Stimulated activated CD8-positive, alpha-beta memory T cell treated with anti-CD3 and anti-CD28 coated beads, Interleukin-4, amount 100 ng/mL, for 24 hours (primary cell): ENCODE results near the gene EBF3.

Experiments used
- DNase-seq: peaks from one replicate; pipeline ENCODE4 v3.0.0-alpha.2; 2020; ENCODE audit warnings: low read depth

Gene EBF3

DNA sequence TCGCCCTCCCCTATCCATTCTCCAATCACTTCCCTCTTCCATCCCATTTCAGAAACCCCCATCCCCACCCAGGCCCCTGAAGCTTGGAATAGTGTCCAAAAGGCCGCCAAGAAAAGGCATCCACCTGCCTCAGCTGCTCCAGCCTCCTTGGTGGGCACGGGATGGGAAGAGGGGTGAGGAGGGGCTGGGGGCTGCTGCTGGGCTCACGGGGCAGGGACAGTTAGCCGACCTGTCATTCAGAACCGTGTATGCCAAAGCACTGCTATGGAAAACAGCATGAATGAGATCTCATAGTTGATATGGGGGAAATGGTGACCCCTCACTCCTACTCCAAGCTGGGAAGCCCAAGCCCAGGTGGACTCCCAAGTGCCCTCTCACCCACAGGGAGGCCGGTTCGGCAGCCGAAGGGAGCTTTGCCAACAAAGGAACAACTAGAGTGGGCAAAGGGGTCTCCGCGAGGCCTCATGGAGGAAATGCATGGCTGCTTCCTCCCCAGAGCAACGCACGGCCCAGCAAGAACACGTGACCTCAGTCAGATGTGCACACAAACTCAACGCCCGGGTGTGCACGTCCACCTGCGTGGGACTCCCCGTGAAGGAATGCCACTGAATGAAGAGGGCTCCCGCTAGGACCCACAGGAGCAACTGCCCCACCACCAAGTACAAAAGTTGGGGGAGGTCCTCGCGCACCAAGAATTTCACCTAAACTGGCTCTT is 52.5 kb downstream of the EBF3 start:
- DNase-seq, result no peak

- DNase-seq, result no peak
Measured at GRCh38 chr10:129910861-129911260, 53.2 kb downstream of the EBF3 start.

DNA sequence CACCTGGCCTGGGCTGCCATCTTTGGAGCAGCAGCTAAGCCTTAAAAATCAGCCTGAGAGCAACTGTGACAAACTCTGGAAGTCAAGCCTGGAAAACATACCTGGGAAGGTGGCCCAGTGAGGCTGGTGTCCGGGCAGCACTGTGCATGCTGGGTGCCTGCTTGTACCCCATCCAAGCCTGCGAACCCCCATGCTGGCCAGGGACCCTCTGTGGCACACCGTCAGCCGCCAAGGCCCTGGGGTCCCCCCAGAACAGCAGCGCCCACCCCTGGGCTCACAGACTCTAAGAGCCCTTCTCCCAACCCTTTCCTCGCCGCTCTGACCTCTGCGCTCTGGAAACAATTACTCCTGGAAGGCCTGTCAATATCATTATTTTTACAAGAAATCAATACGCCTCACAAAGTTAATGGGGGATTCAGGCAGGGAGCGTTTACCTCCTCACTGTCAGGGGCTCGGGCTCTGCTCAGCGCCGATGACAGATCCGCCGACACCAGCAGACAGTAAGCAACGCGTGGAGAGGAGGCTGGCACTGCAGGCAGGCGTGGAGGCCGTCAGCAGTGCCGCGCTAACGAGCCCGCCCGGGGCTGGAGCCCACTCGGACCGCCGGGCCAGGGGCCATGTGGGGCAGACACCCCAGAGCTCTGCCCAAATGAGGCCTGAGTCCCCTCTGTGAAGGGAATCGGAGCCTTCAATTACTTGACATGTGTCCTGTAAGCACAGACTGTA is 54.4 kb downstream of the EBF3 start:
- no peak for DNase-seq

DNA sequence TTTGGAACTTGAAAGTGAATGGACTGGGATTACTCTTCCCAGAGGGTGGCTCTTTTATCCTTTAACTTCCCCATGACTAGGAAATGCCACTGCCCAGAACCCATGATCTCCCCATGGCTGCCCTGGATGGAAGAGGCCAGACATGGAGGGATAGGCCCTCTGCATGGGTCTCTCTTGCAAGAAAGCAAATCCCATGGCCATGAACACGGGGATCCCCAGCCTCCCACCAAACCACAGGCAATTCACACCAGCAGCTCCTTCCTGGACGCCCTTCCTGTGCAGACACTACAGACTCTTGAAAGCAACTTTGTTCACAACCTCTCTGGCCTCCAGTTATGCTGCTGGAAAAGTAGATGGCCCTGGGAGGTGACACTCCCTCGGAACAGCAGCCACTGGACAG is 55.0 kb downstream of the EBF3 start:
- no peak for DNase-seq

- no peak for DNase-seq
Measured at GRCh38 chr10:129908406-129908805, 55.7 kb downstream of the EBF3 start.

DNA sequence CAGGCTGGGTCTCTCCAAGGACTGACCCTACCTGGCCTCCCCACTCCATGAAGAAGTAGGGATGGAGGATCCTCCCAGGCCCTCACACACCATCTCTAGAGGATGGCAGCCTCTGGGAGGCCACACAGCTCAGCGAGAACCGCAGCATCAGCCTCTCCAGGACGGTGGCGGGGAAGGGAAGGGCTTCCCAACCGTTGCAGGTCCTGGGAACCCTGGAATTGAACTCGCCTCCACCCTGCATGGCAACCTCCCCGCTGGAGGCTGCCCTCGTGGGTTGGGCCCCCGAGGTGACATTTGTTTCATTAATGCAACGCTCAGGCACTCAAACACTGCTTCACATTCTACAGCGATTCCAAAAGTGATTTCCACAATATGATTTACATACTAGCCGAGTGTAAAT is 58.5 kb downstream of the EBF3 start:
- DNase-seq, result no peak

- DNase-seq, result no peak
Measured at GRCh38 chr10:129904323-129904722, 59.8 kb downstream of the EBF3 start.

GRCh38 chr10:129901389-129902006 is 62.6 kb downstream of the EBF3 start:
- no peak for DNase-seq

DNA sequence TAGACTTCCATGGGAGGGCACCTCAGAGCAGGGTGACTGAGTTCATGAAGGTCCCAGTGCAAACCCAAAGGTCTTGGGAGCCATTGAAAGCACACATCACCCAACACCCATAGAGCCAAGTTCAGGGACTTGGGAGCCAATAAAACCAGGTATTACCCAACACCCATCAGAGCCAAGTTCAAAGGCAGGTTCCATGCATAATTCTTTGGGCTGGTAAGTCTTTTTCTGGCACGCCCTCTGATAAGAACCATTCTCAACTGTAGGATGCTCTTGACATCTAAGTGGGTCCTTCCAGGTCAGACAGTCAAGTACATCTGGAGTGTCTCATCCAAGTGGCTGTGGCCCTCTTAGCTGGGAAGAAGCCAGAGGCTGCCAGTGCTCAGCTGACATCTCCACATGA is 63.2 kb downstream of the EBF3 start:
- no peak for DNase-seq

DNA sequence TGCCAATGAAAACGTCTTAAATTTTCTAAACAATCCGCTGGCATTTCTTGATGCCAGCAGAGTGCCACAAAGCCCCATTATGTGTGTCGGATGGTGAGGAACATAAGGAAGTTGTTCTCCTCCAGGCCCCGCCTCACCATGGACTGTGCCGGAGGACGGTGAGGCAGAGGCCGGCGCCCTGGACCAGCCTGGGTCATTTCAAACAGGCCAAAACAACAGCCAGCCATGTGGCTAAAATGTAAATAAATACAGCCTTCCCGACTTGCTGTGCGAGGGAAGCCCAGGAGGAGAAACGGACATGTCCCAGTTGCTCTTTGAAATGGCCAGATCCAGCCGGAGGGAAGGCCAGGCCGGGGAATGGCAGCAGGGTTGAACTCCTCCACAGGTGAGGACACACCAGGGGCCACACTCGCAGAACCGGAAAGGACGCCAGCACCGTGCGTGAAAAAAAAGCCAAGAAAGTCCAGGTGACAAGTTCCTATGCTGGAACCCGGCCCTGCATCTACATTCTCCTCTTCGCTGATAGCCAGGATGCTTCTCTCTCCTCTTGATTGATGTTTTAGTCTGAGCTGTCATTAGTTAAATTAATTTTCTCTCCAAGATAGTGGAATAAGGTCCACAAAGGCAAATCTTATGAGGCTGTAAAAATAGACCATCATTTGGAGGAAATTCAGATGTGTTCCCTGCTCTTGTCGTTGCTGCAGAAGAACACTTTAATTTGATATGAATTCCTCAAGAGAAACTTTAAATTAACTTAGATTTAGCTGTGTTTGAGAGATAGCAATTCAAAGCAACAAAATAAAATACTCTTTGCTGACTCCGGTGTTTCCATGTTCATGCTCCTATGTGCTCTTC is 64.6 kb downstream of the EBF3 start:
- no peak for DNase-seq

GRCh38 chr10:129898706-129899268 is 65.3 kb downstream of the EBF3 start:
- DNase-seq, result no peak

DNA sequence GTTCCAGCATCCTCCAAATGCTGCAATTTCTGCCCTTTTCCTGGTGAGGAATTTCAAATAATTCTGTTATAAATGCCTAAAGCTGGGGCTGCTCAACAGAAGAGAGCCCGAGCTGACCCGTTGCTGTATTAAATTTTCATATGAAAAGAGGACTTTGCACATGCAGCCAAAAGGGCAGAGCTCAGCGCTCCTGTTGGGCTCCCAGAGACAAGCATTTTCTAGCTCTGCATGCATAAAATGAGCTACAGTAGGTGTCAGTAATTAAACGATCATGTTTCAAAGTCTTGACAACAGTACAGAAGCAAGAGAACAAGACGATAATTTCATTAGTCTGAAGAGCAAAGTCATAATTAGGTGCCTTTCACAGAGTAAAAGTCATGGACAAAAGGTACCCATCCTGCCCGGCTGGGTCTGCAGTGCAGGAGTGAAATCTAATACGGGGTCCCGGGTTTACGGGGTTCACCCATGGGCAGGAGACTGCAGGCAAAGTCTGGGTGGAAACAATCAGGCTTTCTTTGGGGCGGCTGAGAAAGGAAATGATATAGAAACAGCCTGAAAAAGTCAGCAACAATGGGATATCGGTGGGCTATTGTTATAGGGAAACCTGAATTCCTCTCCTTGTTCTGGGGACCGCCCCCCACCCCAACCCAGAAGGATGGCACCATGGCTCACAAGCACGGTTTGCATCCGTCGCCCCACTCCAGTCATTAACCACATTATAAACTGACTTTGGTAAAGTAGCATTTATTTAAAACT is 66.0 kb downstream of the EBF3 start:
- DNase-seq, result no peak

DNA sequence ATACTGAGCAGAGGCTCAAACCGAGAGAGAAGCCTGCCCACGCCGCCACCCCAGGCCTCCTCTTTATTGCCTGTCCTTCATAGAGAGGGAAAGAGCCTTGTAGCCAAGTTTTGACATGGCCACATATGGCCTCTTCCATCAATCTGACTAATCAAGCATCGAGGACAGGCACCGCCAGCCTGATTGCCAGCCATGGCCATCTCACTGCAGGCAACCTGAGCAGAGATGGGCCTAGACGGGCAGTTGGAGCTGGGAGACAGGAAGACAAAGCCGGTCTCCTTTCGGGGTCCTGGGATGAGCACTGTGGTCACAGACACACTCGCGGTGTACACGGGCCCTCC is 67.2 kb downstream of the EBF3 start:
- DNase-seq, result no peak

DNA sequence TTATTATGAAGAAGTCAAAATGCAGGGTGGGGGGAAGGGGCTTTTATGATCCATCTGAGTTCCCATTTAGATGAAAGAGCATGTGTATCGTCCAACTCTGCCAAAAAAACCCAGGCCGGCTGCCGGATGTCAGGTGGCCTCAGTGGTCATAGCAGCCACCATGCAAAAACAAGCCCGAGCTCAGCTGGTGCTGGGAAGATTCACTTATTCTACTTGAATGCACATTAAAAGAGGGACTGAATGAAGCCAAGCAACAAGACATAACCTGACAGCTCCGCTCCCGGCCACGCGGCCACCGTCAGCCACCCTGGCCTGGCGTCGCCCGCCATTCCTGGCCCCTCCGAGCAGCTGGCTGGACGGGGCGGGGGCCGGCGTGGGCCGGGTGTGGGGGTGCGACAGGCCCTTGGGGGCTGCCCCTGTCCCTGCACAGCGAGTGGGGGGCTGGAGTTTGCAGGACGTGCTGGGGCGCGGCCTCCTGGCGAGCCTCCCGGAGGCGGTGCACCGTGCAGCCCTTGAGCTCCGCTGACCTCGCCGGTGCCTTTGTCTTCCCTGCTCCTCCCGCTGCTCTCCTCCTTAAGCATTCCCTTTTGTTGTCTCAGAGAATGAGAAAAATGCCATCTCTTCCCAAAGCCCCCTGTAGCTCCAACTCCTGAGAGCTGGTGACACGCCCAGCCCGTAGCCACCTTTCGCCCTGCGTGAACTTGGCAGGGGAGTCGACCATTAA is 67.8 kb downstream of the EBF3 start:
- DNase-seq, result no peak

GRCh38 chr10:129895811-129896135 is 68.3 kb downstream of the EBF3 start:
- DNase-seq, result no peak

DNA sequence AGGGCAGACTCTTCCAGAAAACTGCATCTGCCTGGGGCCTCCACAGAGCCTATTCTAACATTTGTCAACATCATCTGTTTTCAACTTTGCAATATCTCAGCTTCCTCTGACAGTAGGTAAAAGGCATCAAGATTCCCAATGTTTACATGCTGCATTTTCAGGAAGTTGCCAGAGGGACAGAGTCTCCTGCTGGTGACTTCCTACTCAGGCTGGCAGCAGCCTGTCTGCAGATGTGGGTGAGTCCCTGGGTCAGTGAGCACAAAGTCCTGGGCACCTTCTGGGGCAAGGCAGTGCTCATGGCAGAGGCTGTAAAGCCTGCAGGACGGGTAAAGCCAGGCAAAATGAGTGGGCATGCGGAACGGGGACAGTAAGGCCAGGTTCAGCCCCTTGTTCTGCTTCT is 69.4 kb downstream of the EBF3 start:
- no peak for DNase-seq

DNA sequence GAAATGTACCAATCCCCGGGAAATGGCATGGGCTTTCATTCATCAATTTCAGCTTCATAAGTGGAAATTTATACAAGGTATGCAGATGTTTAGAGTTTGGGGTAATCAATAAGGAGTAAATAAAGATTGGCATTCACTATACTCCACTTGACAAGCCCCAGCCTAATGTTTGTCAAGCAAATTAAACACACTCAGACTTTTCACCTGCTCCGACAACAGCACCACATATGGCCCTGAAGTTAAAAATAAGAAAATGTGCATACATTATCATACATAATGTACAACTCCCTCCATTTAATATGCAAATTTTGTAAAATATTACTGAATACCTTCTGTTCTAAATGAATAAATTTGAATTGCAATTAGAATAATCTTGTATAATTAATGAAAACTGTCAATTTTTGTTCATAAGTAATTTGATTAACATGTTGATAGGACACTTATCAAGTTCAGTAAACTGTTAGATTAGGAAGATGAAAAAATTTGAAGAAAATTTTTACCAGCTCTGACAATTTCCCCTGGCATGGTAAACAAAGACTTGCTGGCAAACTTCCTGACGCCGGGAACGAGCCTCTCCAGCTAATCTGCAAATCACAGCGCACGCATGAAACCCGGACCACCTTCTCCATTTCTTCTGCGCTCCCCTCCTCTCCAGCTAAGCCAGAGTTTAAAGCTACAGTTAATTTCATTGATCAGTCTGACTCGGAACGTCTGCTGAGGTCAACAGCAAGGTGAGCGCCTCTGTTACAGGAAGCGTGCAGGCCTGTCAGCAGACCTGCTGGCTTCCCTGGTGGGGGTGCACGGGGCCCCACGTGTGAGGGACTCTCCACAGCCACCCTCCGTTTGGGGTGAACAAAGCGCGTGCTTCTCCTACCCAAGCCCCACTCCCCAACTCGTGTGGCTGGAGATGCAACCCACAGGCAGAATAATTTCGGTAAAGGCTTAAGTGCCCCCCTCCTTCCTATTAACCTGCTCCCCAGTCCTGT is 70.7 kb downstream of the EBF3 start:
- no peak for DNase-seq

GRCh38 chr10:129892548-129893052 is 71.5 kb downstream of the EBF3 start:
- no peak for DNase-seq

- no peak for DNase-seq
Measured at GRCh38 chr10:129891806-129892205, 72.3 kb downstream of the EBF3 start.

DNA sequence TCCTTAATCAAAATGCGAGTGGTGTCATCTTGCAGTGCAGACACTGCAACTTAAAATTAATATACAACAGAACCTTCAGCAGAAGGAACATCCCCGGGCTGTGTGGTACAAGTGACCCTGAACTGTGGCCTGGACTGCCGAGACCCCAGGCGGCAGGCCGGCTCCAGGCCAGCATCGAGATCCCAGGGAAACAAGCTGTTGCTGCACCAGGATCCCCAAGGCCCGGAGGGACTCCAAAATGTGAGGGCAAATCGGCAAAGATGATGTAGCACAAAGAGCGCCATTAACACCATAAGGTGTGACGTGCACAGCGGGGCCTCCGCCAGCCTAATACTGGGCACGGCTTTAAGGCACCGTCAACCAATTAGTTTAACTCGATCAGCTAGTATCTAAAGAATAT is 73.9 kb downstream of the EBF3 start:
- no peak for DNase-seq
